Kidney (tissue), 14 donors: ENCODE measurements around the gene LCLAT1. TPM values are rescaled to one million over a fixed set of nuclear protein-coding genes. Genes with fewer than 3 reads are reported as not detected.

Experiments
- DNase-seq, 5 donors: peaks; one replicate each; pipeline ENCODE4 v3.0.0-alpha.2; 2013 to 2020
- FAIRE-seq: peaks from 2 replicates; lab custom pipeline; 2012; peaks lifted over from hg19 to GRCh38; lab: Jason Lieb, UNC
- H3K27ac ChIP-seq, 2 donors: one replicate each; pipeline ENCODE4 v1.7.0; 2013; ENCODE audit warnings: low read depth in 2 of 2, low read length in 2 of 2, inconsistent platforms in 1 of 2
- H3K27me3 ChIP-seq: one replicate; pipeline ENCODE4 v1.7.1; 2013; ENCODE audit warnings: low read length, inconsistent platforms; ENCODE audit not compliant: control insufficient read depth, insufficient read depth
- H3K36me3 ChIP-seq, 3 donors: one replicate each; pipeline versions ENCODE4 v1.7.0 to v1.7.1; 2013; ENCODE audit warnings: low read length in 3 of 3, control low read depth in 1 of 3, inconsistent platforms in 1 of 3; ENCODE audit not compliant: insufficient read depth in 3 of 3, control insufficient read depth in 2 of 3
- H3K4me1 ChIP-seq, 3 donors: one replicate each; pipeline versions ENCODE4 v1.7.0 to v1.7.1; 2013; ENCODE audit warnings: low read length in 3 of 3, inconsistent platforms in 1 of 3, low read depth in 1 of 3; ENCODE audit not compliant: control insufficient read depth in 2 of 3, insufficient read depth in 2 of 3
- H3K4me3 ChIP-seq, 3 donors: one replicate each; pipeline versions ENCODE4 v1.7.0 to v1.8.1; 2013; ENCODE audit warnings: low read length in 3 of 3, control low read depth in 1 of 3, inconsistent platforms in 1 of 3
- H3K9ac ChIP-seq, 3 donors: one replicate each; pipeline versions ENCODE4 v1.7.0 to v1.7.1; 2013; ENCODE audit warnings: low read length in 3 of 3, control low read depth in 1 of 3, inconsistent platforms in 1 of 3
- H3K9me3 ChIP-seq, 3 donors: one replicate each; pipeline versions ENCODE4 v1.7.0 to v1.7.1; 2013; ENCODE audit warnings: low read length in 3 of 3, control low read depth in 1 of 3, inconsistent platforms in 1 of 3; ENCODE audit not compliant: control insufficient read depth in 2 of 3, insufficient read depth in 1 of 3
- CTCF ChIP-seq: IDR thresholded peaks from 3 replicates; pipeline ENCODE4 v1.5.1; 2012; ENCODE audit warnings: mild to moderate bottlenecking, moderate library complexity, borderline replicate concordance; ENCODE audit not compliant: insufficient read depth; ENCODE audit errors: extremely low read depth
- intact Hi-C: fragments of 100-400 bp; cut with DNase I; formaldehyde crosslinking; loops from one replicate; pipeline ENCODE4 v1.11.1; 2022
- polyA plus RNA-seq: library from polyadenylated mRNA; stranded (reverse); fragments of 350-450 nt; fragmentation: Illumina TruSeq; extraction: RNeasy Lipid Tissue Mini Kit (QIAGEN cat#74804); gene quantifications from one replicate; pipeline ENCODE4 v1.2.3, GENCODE V29; 2014; ENCODE audit warnings: low read depth, low replicate concordance; ENCODE audit not compliant: insufficient read depth
- total RNA-seq: library from RNA; stranded (reverse); fragmentation: NEBNext Ultra II Directional; extraction: Animal tissue kit (Norgen Biotek cat#: 25700); gene quantifications from one replicate; pipeline ENCODE4 v1.2.1, GENCODE V29; 2021
- donor health status: control.
- donor health status: control.
- donor health status: control.
- donor health status: control.
- donor health status: control.
- donor health status: DM: yes; HTN: yes; CAD: no.
- donor health status: Normal renal cell carcinoma (clear cell type).

Gene LCLAT1
- total and polyA plus RNA-seq, 2 donors from 2014 or later = 5.6 to 19.4 TPM

GRCh38 chr2:30448866-30449265, 1.8 kb downstream of the LCLAT1 start:
- Histone ChIP-seq H3K4me3 (peak overlapping the region in 2 of 3 donors; percentile 9 to 86), H3K27me3 (no peaks in the 10 kb centered on the region), H3K9me3 (no peaks in the 10 kb centered on the region), H3K9ac (no peak overlapping the region), H3K27ac (no peak overlapping the region), H3K4me1 (peaks cover 2 to 4% (median 3%) of the 10 kb centered on the region in 3 donors), H3K36me3 (no peaks in the 10 kb centered on the region)
- intact Hi-C loops = no loop called here
- no peak for TF ChIP-seq CTCF
- FAIRE-seq (no peak), DNase-seq (no peak)

GRCh38 chr2:30450025-30450424, 3.0 kb downstream of the LCLAT1 start:
- TF ChIP-seq CTCF = no peak
- FAIRE-seq (peak; percentile 27), DNase-seq (peak in 1 of 5 donors; percentile 18)
- Histone ChIP-seq H3K27me3 (no peaks in the 10 kb centered on the region), H3K4me3 (no peak overlapping the region), H3K9ac (no peak overlapping the region), H3K36me3 (no peaks in the 10 kb centered on the region), H3K4me1 (peaks cover 2 to 4% (median 3%) of the 10 kb centered on the region in 3 donors), H3K27ac (no peak overlapping the region), H3K9me3 (no peaks in the 10 kb centered on the region)
- intact Hi-C loops = no loop called here

- Histone ChIP-seq H3K36me3 (no peaks in the 10 kb centered on the region), H3K27me3 (no peaks in the 10 kb centered on the region), H3K4me1 (peaks cover 0 to 12% (median 3%) of the 10 kb centered on the region in 3 donors), H3K9ac (no peak overlapping the region), H3K4me3 (no peak overlapping the region), H3K27ac (no peak overlapping the region), H3K9me3 (no peaks in the 10 kb centered on the region)
- no peak for DNase-seq
- intact Hi-C loops = no loop called here
- no peak for TF ChIP-seq CTCF
- no peak for FAIRE-seq
Measured at GRCh38 chr2:30453498-30453897, 6.5 kb downstream of the LCLAT1 start.

- H3K9ac ChIP-seq = no peak overlapping the region
- no peak for FAIRE-seq
- no peaks in the 10 kb centered on the region for H3K36me3 ChIP-seq
- peaks cover 0 to 15% (median 3%) of the 10 kb centered on the region in 3 donors for H3K4me1 ChIP-seq
- TF ChIP-seq CTCF = no peak
- H3K9me3 ChIP-seq = no peaks in the 10 kb centered on the region
- H3K4me3 ChIP-seq = no peak overlapping the region
- H3K27ac ChIP-seq = no peak overlapping the region
- no peaks in the 10 kb centered on the region for H3K27me3 ChIP-seq
- intact Hi-C loops = no loop called here
- DNase-seq = no peak
Measured at GRCh38 chr2:30454571-30454970, 7.5 kb downstream of the LCLAT1 start.
